NOMO-1 (cell line): ENCODE measurements around the gene KASH5.
A peak's percentile ranks its signal among the peaks of the same experiment; 100 is the strongest.
"Not testable (repeated sequence)": the region's sequence is repeated elsewhere in the genome, so short reads cannot be mapped to it uniquely, and the experiment has no call there.

Source experiments
- DNase-seq, 2 experiments: peaks; one replicate each; lab custom pipeline; 2025; ENCODE audit not compliant: unreplicated experiment in 2 of 2; lab: John Stamatoyannopoulos, UW

The KASH5 gene

DNA sequence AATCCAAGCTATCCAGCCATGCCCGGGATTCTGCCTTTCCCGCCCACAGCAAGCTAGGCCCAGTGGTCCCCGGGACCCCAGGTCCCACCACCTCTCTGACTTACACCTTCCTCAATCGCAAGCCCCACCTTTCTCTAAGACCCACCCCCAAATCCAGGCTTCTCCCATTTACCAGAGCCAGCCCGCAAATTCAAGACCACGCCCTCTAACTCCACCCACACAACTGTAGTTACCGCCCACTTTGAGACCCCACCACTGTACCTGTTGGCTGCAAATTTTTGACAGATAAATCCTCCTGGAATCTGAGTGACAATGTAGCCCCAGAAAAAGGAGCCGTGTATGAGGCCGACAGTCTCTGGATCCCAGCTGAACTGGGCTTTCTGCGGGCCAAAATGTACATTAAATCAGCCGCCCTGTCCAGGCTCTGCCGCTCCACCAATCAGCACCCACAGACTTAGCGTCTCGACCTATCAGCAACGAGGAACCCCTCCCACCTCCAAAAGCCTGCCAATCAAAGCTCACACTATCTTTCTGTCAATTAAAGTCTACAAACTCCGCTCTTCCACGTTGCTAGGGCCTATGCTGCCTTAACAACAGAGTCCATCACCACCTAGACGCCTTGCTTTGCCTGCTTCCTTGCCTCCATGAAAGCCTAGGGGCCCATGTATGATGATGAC is 47.0 kb downstream of the KASH5 start:
- no peak for DNase-seq

DNA sequence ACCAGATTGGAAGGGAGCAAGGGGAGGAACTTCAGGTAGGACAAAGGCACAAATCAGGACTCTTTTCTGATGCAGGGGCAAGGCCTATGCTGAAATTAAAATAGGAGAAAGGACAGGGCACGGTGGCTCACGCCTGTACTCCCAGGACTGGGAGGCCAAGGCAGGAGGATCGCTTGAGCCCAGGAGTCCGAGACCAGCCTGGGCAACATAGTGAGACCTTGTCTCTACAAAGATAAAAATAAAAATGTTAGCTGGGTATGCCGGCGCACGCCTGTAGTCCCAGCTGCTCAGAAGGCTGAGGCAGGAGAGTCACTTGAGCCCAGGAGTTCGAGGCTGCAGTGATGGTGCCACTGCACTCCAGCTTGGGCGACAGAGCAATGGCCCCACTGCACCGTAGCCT is 47.6 kb downstream of the KASH5 start:
- no peak for DNase-seq

DNA sequence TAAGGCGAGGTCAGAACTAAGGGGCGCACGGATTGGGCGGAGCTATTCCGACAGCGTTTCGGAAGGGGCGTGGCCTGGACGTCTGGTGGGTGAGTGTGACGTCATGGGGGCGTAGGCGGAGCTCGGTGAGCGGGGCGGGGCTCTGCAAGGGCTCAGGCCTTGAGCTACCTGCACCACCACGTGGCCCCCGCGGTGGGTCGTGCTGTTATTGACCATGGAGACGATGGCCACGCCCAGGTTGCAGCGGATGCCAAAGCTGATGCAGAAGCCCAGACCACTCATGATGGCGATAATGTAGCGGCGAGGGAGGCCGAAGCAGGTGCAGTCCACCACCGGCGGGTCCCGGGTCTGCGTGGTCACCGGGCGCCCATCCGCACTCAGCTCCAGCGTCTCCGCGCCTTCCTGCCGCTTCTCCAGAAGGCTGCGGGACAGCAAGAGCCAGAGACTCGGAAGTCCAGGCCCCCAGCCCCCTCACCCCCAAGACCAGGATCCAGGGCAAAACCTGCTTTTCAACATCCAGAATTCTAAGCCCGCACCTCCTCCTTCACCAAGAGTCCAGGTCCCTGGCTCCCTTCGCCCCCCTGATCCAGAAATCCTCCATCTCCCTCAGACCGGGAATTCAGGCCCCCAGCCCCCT is 48.5 kb downstream of the KASH5 start:
- DNase-seq, result no peak

DNA sequence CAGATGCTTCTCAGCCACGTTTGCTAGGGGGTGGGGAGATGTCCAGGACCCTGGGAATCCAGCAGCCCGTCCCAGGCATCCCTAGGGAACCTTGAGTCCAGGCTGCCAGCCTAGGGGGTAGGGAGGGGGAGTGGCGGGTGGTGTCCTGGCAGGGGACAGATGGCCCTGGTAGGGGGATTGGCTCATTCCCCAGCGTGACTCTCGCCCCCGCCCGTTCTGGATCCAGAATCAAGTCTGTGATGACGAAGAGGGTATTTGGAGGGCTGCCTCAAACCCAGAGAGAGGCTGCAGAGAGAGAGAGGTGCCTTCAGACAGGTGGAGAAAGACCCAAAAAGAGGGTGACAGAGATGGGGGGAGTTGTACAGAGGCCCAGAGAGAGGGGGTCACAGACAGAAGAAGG is 49.2 kb downstream of the KASH5 start:
- DNase-seq, result no peak

DNA sequence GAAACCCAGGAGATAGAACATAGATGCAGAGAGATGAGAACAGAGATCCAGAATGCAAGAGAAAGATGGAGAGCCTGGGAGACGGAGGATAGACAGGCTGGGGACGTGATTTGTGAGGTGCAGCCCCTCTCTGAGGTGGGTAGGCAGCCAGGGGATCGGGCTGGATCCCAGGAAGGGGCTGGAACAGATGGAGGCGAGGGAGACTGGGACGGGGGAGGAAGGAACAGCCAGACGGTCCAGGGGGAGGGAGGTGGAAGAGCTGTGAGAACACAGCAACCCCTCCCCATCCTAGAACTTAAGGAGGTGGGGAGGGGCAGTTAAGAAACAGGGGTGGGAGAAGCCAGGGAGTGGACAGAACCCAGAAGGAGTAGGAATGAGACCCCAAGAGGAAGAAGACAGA is 50.2 kb downstream of the KASH5 start:
- no peak for DNase-seq

DNA sequence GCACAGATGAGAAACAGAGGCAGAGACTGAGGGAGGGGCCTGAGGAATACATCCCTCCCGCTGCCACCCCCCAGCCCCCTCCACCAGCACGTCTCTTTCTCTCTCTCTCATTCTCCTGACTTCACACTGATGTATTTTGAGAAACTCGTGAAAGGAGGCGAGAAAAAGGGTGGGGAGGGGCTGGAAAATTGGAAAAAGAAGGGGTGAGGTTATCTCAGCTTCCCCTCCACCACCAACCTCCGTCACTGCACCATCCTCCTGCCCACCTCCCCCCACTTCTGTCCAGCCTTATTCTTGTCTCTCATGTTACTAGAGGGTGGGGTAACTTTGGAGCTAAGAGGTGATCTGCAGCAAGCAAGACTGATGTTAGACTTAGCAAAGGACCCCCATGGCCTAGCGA is 51.8 kb downstream of the KASH5 start:
- no peak for DNase-seq

DNA sequence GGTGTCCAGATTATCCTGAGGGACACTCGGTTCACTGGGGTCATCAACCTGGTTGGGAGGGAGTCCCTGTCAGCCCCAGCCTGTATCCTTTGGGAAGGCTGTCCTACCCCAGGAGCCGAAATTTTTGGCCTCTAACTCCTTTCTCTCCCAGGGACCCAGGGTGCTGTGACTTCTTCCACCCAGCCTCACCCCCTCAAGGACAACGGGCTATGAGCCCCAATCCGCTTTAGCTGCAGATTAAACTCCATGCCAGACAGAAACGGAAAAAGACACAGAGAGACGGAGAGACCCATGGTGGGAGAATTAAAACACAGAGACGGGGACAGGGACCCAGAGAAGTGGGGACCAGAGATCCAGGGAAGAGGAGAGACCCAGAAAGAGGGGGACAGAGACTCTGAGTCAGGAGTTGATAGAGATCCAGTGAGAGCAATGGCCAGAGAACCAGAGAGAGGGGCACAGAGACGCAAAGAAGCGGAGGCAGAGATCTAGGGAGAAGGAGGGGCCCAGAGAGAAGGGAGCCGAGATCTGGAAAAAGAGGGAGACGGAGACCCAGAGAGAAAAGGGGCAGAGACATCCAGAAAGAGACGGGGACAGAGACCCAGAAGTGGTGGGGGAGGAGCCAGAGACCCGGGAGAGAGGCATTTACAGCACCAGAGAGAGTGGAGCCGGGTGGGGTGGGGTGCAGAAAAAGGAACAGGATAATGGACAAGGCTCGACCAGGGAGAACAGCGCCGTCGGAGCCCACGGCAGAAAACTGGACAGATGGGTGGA is 52.6 kb downstream of the KASH5 start:
- no peak for DNase-seq

DNA sequence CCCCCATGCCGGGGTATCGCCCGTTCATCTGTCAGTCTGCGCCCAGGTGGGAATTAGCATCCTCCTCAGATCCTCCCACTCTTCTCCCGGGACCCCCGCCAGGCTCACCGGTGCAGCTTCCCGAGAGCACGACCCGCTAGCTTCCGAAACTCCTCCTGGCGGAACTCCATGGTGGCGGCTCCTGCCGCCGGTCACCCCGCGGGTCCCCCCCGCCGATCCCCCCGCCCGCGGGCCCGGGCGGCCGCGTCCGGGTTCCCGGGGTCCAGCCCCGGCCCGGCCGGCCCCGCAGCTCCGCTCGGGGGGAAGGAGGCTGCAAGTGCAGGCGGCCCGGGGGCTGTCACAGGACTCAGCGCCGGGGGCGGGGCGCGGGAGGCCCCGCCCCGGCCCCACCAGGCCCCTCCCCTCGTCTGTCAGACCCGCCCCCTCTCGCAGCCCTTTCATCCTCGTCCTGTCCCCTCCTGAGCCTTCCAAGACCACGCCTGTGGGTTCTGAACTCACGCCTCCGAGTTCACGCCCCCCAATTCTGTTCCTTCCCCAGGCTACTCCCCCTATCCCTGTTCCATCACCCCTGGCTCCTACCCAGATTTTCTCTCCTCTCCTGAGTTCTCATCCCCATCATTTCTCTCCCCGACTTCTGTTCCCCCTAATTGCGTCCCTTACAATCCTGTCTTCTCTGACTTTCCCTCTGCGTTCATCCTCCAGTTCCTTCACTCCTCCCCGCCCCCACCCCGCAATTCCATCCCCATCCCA is 53.3 kb downstream of the KASH5 start, which contains the start of gene SLC17A7:
Gene SLC17A7, minus strand, starts transcription at position 318 of the 750 bp plus-strand sequence. Its CDS starts 148 bp downstream, at position 170.
- no peak for DNase-seq

DNA sequence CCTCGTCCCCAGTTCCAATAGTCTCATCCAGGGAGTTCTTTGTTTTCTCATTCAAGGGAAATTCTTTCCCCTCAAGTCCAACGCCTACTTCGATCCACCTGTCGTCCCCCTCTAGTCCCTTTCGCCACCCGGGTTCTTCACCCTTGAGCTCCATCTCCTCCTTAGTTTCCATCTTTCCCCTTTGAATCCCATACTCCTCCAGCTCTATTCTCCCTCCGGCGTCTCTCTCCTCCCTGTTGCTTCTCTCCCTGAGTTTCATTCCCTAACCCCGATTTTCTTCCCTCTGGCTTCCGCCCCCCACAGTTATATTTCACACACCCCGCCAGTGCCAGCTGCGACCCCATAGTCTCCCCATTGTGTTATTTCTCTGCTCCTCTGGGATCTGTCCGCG is 53.9 kb downstream of the KASH5 start:
- no peak for DNase-seq

DNA sequence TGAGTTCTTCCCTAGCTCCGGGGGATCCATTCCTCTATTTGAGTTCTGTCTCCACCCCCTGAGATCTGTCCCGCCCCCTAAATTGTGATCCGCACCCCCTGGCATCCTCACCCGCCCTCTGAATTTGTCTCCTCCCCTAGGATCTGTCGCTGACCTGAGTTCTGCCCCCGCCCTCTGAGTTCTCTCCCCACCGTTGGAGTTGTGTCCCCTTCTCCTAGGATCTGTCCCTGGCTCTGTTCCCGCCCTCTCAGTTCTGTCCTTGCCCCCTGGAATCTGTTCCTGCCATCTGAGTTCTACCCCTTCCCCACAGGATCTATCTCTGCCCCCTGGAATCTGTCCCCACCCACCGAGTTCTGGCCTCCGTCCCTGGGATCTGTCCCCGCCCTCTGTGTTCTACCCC is 54.3 kb downstream of the KASH5 start:
- DNase-seq, result no peak

DNA sequence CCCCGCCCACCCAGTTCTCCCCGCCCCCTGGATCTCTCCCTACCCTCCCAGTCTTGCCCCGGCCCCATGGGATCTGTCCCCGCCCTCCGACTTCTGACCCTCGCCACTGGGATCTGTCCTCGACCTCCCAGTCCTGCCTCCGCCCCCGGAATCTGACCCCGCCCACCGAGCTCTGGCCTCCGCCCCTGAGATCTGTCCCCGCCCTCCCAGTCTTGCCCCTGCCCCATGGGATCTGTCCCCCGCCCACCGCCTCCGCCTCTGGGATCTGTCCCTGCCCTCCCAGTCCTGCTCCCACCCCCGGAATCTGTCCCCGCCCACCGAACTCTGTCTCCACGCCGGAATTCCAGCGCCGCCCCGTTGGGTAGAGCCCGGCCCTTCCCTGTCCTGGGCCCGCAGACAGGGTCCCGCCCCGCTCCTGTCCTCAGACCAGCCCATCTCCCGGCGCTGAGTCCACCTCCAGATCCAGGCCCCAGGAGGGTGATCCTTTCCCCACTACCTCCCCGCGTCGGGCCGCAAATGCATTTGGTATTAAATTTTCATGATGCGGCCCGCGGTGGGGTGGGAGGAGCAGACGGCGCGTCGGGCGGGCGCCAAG is 54.8 kb downstream of the KASH5 start:
- peak in 1 of 2 experiments; percentile 72 for DNase-seq

DNA sequence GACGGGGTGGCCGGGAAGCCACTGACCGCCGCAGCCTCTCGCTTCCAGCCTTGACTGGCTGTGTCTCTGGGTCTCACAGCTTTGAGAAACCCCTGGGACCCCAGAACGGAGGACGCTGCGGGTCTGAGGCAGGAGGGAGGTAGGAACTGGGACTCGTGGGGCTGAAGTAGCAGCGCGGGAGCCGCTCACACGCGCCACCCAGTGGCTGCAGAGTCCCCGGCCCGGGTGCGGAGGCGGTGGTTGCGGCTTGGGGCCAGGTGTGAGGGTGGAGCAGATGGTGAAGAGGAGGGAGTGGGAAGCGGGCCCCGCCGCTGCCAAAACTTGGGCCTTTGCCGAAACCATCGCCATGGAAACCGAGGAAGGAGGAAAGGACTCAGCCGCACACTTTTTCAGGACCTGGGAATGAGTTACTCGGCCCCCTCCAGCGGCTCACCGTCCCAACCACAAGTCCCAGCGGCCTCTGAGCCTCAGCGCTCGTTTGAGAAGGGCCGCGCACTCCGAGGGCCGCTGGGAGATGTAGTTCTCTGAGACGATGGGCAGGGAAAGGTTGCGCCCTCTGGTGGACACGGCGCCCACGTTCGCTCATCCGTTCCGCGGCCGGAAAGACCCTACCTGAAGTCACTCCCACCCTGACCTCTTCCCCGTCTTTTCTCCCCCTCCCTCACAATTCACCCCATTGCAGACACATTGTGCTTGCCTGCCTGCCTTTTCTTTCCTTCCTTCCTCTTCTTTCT is 55.5 kb downstream of the KASH5 start:
- DNase-seq, result peak; percentile 89 to 90

DNA sequence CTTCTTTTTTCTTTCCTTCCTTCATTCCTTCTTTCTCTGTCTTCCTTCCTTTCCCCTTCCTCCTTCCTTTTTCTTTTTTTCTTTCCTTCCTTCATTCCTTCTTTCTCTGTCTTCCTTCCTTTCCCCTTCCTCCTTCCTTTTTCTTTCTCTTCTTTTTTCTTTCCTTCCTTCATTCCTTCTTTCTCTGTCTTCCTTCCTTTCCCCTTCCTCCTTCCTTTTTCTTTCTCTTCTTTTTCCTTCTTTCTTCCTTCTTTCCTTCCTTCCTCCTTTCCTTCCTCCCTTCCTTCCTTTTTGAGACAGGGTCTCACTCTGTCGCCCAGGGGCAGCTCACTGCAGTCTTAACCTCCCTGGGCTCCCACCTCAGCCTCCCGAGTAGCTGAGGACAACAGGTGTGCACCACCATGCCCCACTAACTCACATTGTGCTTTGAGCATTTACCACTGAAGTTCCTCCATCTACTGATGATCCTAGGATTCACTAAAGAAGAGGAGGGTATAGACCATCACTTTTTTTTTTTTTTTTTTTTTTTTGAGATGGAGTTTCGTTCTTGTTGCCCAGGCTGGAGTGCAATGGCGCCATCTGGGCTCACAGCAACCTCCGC is 56.2 kb downstream of the KASH5 start:
- DNase-seq, result not testable (repeated sequence)

DNA sequence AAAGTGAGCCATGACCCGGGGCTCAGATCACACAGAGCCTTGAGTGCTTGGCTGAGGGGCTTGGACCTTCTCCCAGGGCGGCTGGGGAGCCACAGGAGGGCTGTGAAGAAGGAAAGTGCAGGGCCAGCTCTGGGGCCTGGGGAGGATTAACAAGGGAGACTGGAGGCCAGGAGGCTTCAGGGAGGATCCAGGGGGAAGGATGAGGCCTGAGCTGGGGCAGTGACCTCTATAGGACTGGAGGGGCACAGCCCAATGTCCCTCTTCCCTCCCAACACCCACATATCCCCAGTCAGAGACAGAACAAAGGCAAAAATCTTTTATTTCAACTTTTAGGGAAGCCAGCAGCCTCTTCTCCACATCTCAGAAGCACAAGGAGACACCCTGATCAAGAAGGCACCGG is 57.9 kb downstream of the KASH5 start:
- DNase-seq, result no peak

DNA sequence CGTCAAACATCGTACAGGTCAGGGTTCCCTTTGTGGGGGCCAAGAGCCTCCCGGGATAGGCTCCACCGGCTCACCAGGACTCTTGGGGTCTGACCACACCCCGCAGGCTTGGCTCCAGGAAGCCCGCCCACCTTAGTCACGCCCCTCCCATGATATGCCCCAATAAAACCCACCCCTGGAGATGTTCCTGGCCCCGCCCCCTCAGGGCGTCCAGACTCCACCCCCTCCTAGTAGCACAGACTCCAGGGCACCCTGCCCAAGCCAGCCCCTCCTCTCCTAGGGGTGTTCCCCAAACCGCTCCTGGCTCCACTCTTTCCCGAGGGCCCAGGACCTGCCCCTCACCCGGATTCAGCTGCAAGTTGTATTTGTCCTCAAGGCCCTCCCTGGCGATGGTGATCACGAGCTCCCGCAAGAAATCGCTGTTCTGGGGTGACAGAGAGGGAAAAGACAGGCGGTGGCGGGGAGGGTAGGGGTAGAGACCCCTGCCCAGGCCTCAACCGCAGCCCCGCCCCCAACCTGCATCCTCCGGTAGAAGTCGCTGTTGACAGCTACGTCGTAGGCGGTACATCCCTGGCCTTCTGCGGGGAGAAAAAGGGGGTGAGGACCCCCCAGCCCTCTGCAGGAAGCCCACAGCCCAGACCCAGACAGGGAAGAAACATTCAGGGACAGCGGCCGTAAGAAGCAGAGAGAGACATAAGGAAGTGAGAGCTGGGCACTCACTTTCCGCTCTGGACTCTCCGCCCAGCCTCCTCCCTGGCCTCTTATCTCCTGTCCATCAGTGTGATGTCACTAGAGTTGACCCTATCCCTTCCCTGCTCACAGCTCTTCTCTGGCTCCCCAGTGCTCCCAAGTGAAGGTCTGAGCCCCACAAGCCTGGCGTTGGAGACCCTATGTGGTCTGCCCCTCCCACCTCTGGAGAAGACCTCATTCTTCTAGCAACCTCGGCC is 59.7 kb downstream of the KASH5 start:
- no peak for DNase-seq

DNA sequence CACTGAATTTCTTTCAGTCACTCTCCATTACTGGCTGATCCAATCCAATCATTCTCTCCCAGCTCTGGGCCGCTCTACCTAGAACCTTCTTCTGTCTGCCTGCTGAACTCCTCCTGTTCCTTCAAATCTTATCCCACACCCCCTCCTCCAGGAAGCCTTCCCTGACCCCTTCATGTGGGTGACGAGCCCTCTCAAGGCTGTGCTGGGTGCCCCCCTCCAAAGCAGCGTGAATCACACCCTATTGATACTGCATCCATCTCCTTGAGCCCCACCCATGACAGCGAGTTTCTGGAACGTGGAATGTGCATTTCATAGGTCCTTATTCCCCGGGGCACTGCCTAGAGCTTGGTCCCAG is 60.4 kb downstream of the KASH5 start:
- DNase-seq, result no peak

DNA sequence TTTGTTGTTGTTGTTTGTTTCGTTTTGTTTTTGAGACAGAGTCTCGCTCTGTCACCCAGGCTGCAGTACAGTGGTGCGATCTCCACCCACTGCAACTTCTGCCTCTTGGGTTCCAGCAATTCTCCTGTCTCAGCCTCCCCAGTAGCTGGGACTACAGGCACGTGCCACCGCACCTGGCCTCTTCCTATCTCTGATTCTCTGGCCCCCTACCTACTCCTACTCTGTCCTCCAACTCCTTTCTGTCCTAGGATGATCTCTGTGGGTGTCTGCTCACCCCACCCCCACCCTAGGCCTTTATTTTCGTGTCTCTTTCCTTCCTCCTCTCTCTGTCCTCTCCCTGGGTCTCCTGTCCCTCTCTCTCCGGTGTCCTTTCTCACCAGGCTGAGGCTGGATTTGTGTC is 62.4 kb downstream of the KASH5 start:
- no peak for DNase-seq

DNA sequence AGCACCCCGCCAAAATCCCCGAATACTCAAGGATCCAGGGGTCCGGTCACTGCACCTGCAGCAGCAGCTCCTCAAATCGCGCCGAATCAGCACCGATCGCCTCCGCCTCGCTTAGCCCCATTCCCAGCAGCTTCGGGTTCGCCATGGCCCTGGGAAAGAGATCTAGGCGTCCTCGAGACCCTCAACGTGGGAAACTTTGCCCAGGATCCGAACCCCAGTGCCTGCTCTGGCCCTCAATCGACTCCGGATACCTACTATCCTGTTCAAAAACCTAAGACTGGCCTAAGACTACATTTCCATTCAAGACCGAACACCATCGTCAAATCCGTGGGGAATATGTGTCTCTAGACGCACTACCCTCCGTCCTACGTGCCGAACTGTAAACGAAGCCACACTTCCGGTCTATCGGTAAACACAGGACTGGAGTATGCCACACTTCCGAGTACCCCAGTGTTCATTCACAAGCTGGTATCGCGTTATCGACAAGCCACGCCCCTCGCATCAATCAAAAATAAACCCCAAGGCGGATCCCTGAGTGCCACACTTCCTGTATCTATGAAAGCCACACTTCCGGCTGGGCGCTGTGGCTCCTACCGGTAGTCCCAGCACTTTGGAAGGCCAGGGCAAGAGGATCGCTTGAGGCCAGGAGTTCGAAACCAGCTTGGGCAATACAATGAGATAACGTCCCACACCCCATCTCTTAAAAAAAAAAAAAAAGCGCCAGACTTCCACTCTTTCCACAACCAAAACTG is 63.6 kb downstream of the KASH5 start, which contains the start of gene PIH1D1:
Gene PIH1D1, minus strand, starts transcription at position 385 of the 752 bp plus-strand sequence. Its CDS starts 240 bp downstream, at position 145.
- DNase-seq, result peak; percentile 95 to 99
